Memory B cell (primary cell): Measurements from ENCODE around the gene RTBDN.
"Not testable (repeated sequence)": the region's sequence is repeated elsewhere in the genome, so short reads cannot be mapped to it uniquely, and the experiment has no call there.

ENCODE experiments used
- ATAC-seq: fragments of 150-1000 bp; cut with Tn5 transposase; 2 replicates; pipeline ENCODE4 v1.10.0; 2021; ENCODE audit warnings: low read depth, mild to moderate bottlenecking, moderate library complexity
- DNase-seq, 2 donors: peaks; one replicate each; pipeline ENCODE4 v3.0.0; 2022; ENCODE audit warnings: low spot score in 2 of 2
- H3K27ac Mint-ChIP-seq: one replicate; pipeline ENCODE4 v1.8.0; 2022; ENCODE audit warnings: mild to moderate bottlenecking, moderate library complexity, mixed read lengths
- H3K27me3 Mint-ChIP-seq: one replicate; pipeline ENCODE4 v1.8.0; 2022; ENCODE audit warnings: mixed read lengths
- H3K36me3 Mint-ChIP-seq: one replicate; pipeline ENCODE4 v1.8.0; 2022; ENCODE audit warnings: mild to moderate bottlenecking, mixed read lengths
- H3K4me1 Mint-ChIP-seq: one replicate; pipeline ENCODE4 v1.8.0; 2022; ENCODE audit warnings: mixed read lengths
- H3K4me3 Mint-ChIP-seq: one replicate; pipeline ENCODE4 v1.8.0; 2022; ENCODE audit warnings: mild to moderate bottlenecking, moderate library complexity, mixed read lengths
- H3K9me3 Mint-ChIP-seq: one replicate; pipeline ENCODE4 v1.8.0; 2022; ENCODE audit warnings: mixed read lengths

RTBDN gene

DNA sequence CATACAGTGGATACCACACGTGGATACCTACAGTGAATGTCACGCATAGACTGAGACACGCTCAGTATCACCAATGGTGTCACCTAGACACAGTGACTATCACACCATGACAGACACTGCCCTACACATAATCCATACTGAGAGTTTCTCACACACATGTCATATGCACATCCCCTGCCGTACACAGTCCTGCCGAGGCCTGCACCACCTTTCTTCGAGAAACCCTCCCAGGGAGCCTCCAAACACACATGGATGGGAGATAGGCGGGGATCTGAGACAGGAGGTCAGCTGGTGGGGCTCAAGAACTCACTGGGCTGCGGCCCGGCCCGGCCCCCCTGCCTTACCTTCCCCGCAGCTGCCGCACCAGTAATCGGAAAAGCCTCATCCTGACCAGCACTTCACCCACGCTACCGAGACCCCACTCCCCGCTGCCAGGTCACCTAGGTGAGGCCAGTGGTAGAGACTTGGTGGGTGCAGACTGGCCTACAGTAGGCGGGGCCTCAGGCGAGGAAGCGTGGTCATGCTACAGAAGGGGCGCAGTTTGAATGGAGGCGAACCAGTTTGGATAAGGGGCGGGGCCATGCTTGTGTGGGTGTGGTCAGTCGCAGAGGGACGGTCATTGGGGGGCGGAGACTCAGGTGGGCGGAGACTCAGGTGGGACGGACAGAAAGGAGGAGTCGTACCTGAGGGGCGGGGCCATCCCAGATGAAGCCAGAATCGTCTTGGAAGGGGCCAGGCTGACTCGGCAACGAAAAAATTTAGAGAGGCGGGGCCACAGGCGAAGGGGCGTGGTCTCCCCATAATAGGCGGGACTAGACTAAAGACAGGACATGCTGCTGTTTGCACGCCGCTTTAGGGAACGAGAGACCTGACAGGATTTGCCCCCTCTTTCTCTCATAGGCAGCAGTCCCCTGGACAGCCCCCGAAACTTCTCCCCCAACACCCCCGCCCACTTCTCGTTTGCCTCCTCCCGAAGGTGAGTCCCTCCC is 6.0 kb upstream of the RTBDN start:
- Mint-ChIP-seq H3K4me3 (no peak overlapping the region), H3K36me3 (peaks cover 3% of the 10 kb centered on the region), H3K4me1 (peaks cover 18% of the 10 kb centered on the region), H3K27ac (no peak overlapping the region), H3K27me3 (peaks cover 47% of the 10 kb centered on the region), H3K9me3 (no peaks in the 10 kb centered on the region)
- ATAC-seq (peak; percentile 10), DNase-seq (peak in 1 of 2 donors; percentile 39)

DNA sequence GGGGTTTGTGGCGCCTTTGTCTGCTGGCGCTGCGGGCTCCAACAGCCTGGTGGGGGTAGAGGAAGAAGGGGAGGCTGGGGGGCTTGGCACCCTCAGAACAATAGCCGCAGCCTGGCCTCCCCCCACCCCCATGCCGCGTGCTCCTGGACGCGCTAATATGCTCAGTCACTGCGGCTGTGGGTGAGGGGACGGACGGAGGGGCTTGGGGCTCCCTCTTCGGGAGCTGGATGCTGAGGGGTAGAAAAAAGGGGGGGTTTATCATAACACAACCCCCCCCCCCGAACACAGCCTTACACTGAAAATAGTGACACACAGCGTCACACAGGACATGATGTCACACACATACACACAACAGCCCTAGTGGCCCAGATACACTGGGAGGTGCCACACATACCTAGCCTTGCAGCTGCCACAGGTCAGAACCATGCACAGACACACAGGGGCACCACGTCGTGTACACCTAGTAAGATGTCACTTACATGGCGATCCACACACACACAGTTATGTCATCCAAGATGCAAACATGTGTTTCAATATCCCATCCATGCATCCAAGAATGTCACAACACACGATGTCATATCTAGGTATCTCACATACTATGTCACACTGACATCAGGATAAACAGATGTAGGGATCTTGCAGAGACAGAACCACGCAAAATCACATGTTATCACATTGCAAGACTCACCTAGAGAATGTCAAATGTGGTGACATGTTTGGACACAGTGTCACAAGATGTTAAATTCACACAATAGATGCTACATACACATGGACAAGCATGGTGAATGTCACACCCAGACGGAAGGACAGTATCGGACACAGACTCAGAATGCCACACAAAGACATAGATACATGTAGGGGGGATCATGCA is 4.7 kb upstream of the RTBDN start:
- ATAC-seq (peak; percentile 42), DNase-seq (no peak)
- H3K4me3 Mint-ChIP-seq, result peak overlapping the region; percentile 61
- no peaks in the 10 kb centered on the region for H3K9me3 Mint-ChIP-seq
- H3K27me3 Mint-ChIP-seq, result peaks cover 47% of the 10 kb centered on the region
- H3K4me1 Mint-ChIP-seq, result peaks cover 21% of the 10 kb centered on the region
- H3K36me3 Mint-ChIP-seq, result peaks cover 3% of the 10 kb centered on the region
- peak overlapping the region; percentile 53 for H3K27ac Mint-ChIP-seq

DNA sequence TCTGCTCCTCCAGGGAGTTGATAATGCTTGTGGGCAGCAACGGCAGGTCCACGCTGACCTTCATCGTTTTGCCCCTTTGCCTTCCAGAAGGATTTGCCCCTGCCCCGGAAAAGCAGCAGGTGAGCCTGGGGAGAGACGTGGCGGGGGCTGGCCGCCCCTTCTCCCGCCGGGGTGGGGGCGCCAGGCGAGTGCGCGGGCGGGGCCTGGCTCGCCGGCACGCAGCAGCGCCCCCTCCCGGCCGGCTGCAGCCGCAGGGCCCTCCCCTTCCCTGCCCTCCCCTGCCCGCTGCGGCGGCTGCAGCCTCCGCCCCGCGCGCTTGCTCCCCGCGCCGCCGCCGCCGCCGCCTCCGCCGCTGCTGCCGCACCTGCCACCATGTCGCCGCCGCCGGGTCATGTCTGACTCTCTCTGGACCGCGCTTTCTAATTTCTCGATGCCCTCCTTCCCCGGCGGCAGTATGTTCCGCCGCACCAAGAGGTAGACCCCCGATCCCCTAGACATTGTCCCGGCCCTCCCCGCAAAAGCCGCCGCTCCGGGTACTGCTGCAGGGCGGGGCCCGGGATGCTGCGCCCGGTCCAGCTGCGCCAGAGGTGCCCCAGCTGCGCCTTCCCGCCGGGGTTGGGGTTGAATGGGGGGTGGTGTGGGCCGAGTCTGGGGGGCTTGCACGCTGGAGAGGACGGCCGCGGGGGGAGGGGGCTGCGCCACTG is 4.0 kb upstream of the RTBDN start, which contains the start of gene MAST1:
MAST1 (plus strand) TSS at position 334 of the 704 bp plus-strand sequence; CDS start at position 392, 58 bp downstream.
- Mint-ChIP-seq H3K4me1 (peaks cover 22% of the 10 kb centered on the region), H3K9me3 (no peaks in the 10 kb centered on the region), H3K4me3 (peak within 1 kb of the TSS; percentile 61), H3K27me3 (peaks cover 45% of the 10 kb centered on the region), H3K27ac (peak within 1 kb of the TSS; percentile 53), H3K36me3 (peaks cover 3% of the 10 kb centered on the region)
- DNase-seq (peak in 1 of 2 donors; percentile 61), ATAC-seq (peak; percentile 70)

DNA sequence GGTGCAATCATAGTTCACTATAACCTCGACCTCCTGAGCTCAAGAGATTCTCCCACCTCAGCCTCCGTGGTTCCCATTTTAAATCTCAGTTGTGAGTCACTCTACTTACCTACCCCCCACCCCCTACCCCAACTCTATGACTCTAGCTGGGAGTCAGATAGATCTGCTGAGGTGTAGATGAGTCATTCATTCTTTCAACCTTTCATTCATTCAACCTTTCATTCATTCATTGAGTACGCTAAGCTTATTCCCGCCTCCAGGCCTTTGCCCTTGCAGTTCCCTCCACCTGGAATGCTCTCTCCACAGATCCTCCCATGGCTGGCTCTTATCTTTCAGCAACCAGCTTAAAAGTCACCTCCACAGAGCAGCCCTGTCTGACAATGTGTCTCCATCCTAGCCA is 2.8 kb upstream of the RTBDN start:
- H3K4me1 Mint-ChIP-seq, result peaks cover 28% of the 10 kb centered on the region
- H3K9me3 Mint-ChIP-seq, result no peaks in the 10 kb centered on the region
- peaks cover 3% of the 10 kb centered on the region for H3K36me3 Mint-ChIP-seq
- H3K27me3 Mint-ChIP-seq, result peaks cover 45% of the 10 kb centered on the region
- no peak for DNase-seq
- no peak for ATAC-seq
- H3K4me3 Mint-ChIP-seq, result no peak overlapping the region
- H3K27ac Mint-ChIP-seq, result no peak overlapping the region

DNA sequence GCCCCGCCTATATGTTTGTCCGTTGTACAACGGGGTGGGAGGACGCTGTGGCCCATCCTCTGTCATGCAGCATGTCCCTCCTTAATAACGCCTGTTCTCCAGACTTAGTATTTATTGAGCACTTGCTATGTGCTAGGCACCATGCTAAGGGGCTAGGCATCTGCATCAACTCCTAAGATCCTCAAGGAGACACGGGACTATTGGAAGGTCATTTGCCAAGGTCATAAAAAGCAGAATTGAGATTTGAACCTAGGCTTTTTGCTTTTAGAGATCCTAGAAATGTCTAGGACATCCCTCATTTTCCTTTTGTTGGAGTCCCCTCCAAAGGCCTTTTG is 2.1 kb upstream of the RTBDN start:
- no peak overlapping the region for H3K4me3 Mint-ChIP-seq
- peaks cover 46% of the 10 kb centered on the region for H3K27me3 Mint-ChIP-seq
- H3K27ac Mint-ChIP-seq, result peak overlapping the region; percentile 72
- no peak for DNase-seq
- H3K36me3 Mint-ChIP-seq, result peaks cover 3% of the 10 kb centered on the region
- H3K9me3 Mint-ChIP-seq, result no peaks in the 10 kb centered on the region
- no peak for ATAC-seq
- H3K4me1 Mint-ChIP-seq, result peaks cover 31% of the 10 kb centered on the region

DNA sequence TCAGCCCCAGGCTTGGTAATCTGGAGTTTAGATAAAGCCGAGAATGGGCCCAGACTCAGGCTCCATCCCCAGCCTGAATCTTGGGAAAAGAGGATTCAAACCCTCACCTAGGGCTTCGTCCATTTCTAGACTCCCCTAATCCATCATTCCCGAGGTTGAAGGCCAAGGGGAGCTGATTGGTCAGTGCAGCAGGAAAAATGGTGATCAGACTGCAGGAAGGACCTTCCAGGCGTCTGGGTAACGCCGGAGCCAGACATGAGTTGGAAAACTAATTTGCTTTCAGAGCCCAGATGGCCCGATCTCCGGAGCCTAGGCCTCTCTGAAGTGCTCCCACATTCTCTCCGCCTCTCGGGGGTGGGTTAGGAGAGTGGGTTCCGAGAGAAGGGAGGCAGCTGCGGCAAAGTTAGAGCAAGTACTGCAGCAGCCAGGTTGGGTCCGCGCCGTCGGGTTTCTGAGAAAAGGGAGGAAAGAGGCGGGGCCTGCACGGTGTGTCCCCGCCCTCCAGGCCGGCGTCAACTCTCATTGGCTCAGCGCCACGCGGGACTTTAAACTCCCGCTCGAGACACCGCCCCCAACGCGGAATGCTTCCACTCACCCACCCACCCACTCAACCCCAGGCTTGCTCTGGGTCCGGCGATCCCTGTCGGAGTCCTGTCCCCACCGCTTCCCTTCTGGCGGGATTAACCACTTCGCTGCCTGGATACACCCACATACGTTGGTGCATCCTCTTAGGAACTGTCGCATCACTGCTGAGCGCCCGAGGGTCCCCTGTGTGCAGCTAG is 788 bp upstream of the RTBDN start:
- ATAC-seq (no peak), DNase-seq (no peak)
- H3K4me3 Mint-ChIP-seq, result no peak overlapping the region
- H3K36me3 Mint-ChIP-seq, result no peaks in the 10 kb centered on the region
- peaks cover 45% of the 10 kb centered on the region for H3K27me3 Mint-ChIP-seq
- peaks cover 30% of the 10 kb centered on the region for H3K4me1 Mint-ChIP-seq
- peak overlapping the region; percentile 37 for H3K27ac Mint-ChIP-seq
- peaks cover 3% of the 10 kb centered on the region for H3K9me3 Mint-ChIP-seq

DNA sequence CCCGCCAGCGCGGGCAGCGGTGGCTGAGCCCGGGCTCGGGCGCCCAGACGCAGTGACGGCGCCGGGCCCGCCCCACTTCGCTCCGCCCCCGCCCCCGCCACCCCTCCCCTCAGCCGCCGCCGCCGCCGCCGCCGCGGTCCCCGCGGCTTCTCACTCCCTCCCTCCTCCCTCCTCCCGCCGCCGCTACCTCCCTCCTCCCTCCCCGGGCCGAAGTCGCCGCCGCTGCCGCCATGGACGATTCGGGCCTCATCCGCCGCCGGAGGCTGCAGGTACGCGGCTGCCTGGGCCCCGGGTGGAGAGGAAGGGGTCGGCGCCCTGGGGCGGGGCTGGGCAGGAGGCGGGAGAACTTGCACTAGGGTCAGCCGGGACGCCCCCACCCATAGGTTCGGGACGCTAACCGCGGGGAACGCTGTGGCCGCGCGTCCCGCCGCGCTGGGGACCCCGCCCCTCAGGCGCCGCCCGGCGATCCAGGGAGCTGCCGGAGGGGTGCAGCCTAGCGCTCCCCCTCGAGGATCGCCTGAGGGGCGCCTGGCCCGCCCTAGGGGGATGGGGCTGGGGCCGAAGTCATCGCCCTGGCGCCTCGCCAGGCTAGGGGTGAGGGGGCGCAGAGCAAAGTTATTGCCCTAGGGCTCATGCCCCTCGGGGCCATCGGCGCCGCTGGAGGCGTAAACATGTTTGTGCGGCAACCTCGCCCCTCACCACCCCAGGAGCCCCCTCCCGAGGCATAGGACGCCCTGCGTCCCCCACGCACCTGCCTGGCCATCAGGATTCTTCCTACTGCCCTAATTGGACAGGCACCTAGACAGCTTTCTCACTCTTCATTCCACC is 427 bp downstream of the RTBDN start:
- Mint-ChIP-seq H3K27me3 (peaks cover 44% of the 10 kb centered on the region), H3K27ac (peak overlapping the region; percentile 37), H3K4me1 (peaks cover 22% of the 10 kb centered on the region), H3K36me3 (no peaks in the 10 kb centered on the region), H3K4me3 (peak overlapping the region; percentile 69), H3K9me3 (peaks cover 3% of the 10 kb centered on the region)
- ATAC-seq, result peak; percentile 16
- DNase-seq, result no peak

DNA sequence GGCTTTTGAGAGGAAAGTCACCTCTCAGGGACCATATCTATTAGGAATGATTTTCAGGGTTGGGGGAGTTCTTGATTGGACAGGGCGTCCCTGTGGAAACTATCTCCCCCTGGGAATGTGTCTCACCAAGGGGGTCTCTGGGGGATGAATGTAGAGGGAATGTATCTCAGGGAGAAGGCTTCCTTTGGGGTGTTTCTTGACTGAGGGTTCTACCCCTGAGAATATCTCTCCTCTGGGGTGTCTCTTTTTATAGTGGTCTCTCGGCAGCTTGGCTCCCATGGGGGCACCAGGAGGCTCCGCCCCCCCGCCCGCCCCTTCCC is 1.0 kb downstream of the RTBDN start:
- Mint-ChIP-seq H3K4me3 (peak overlapping the region; percentile 57), H3K27ac (no peak overlapping the region), H3K27me3 (peaks cover 46% of the 10 kb centered on the region), H3K9me3 (peaks cover 3% of the 10 kb centered on the region), H3K36me3 (no peaks in the 10 kb centered on the region), H3K4me1 (peaks cover 20% of the 10 kb centered on the region)
- ATAC-seq (no peak), DNase-seq (no peak)

DNA sequence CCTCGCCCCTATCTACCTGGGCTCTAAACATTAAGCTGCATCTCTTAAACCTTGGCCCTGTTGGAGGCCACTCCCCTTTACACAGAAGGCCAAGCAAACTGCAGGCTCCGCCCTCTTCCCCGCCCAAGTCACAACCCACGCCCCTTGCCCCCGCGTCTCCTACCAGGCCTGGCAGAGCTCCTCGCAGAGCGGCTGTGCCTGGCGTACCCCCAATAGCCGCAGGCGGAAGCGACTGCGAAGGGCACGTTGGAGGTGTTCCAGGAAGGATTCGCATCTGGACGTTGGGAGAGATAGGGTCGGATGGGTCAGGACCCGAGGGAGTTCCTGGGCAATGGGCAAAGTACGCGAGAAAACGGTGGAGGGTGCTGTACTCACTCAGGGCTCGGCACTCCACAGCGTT is 5.9 kb downstream of the RTBDN start:
- Mint-ChIP-seq H3K36me3 (no peaks in the 10 kb centered on the region), H3K27ac (no peak overlapping the region), H3K9me3 (peaks cover 3% of the 10 kb centered on the region), H3K4me3 (no peak overlapping the region), H3K27me3 (peaks cover 50% of the 10 kb centered on the region), H3K4me1 (peaks cover 24% of the 10 kb centered on the region)
- DNase-seq, result no peak
- no peak for ATAC-seq

DNA sequence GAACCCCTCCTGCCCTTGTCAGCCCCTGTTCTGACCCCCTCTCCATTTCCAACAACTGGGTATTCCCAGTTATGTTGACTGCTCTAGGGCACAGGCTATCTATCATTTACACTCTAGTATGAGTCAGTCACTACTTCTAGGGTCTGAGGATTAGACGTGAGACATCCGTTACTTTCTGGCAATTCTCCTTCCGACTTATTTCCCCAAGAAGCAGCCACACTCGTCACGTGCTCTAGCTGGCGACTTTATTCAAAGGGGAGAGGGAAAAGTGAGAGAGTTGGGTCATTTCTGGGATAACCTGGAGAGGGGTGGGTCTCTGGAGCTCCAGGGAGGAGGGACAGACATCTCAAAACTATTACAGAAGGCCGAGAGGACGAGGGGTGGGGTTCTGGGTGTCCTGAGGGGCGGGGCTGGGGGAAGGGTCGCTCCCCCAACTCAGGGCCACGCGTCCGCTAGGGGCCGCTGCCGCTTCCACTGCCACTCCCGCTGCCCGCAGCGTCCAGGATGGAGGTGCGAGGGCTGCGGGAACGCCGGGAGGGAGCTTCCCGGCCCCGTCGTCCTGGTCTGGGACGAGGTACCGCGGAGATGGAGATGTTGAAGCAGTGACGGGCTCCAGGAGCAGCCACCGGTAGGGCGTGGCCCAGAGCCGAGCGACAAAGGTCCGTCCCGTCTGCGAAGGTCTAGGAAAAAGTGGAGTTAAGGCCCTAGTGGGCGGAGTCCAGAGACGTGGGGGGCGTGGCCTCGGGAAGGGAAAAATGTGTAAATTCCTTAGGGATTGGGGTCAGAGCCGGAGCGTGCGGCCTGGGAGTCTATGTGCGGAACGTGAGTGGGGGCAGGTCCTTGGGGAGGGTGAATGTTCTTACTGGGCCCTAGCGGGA is 8.9 kb downstream of the RTBDN start:
- ATAC-seq, result no peak
- peaks cover 8% of the 10 kb centered on the region for H3K4me1 Mint-ChIP-seq
- DNase-seq, result no peak
- peaks cover 3% of the 10 kb centered on the region for H3K36me3 Mint-ChIP-seq
- peaks cover 32% of the 10 kb centered on the region for H3K27me3 Mint-ChIP-seq
- peak overlapping the region; percentile 33 for H3K4me3 Mint-ChIP-seq
- H3K9me3 Mint-ChIP-seq, result peaks cover 3% of the 10 kb centered on the region
- no peak overlapping the region for H3K27ac Mint-ChIP-seq

DNA sequence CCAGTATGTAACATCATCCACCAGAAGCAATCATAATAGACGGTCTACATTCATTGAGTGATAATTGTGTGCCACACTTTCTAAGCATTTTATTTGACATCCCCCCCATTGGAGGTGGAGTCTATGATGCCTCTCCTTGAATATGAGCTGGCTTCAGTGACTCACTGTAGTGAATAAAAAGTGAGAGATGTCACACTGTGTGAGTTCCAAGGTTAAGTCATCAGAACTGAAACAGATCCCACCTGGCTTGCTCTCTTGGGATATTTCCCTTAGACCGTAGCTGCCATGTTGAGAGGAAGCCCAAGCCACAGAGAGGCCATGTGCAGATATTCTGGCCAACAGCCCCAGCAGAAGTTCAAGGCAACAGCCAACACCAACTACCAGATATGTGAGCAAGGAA is 12.6 kb downstream of the RTBDN start:
- DNase-seq, result no peak
- no peak overlapping the region for H3K27ac Mint-ChIP-seq
- H3K36me3 Mint-ChIP-seq, result peaks cover 5% of the 10 kb centered on the region
- peaks cover 8% of the 10 kb centered on the region for H3K4me1 Mint-ChIP-seq
- H3K9me3 Mint-ChIP-seq, result peaks cover 3% of the 10 kb centered on the region
- no peak overlapping the region for H3K4me3 Mint-ChIP-seq
- peaks cover 15% of the 10 kb centered on the region for H3K27me3 Mint-ChIP-seq
- ATAC-seq, result no peak

DNA sequence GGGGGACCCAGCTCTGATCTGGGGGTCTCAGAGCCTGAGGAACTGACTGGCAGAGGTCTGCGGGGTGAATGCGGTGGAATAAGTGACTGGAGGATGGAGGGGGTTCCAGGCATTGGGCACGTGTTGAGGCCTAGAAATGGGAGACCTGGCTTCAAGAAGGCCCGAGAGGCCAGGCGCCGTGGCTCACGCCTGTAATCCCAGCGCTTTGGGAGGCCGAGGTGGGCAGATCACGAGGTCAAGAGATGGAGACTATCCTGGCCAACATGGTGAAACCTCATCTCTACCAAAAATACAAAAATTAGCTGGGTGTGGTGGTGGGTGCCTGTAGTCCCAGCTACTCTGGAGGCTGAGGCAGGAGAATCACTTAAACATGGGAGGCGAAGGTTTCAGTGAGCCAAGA is 16.6 kb downstream of the RTBDN start:
- H3K36me3 Mint-ChIP-seq, result peaks cover 14% of the 10 kb centered on the region
- not testable (repeated sequence) for H3K4me1 Mint-ChIP-seq, DNase-seq, H3K9me3 Mint-ChIP-seq, ATAC-seq, H3K4me3 Mint-ChIP-seq, H3K27ac Mint-ChIP-seq, H3K27me3 Mint-ChIP-seq
